Neutrophil (primary cell): ENCODE results near the gene ZNF132.
"Not testable (repeated sequence)": the region's sequence is repeated elsewhere in the genome, so short reads cannot be mapped to it uniquely, and the experiment has no call there.

Experiments used
- H3K27ac ChIP-seq: fragments of 200-600 bp; sonication (generic); 2 replicates; pipeline ENCODE4 v1.5.1; 2016; ENCODE audit warnings: mild to moderate bottlenecking, moderate library complexity
- H3K27me3 ChIP-seq: fragments of 200-600 bp; sonication (generic); 2 replicates; pipeline ENCODE4 v1.6.0; 2016; ENCODE audit warnings: mild to moderate bottlenecking
- H3K36me3 ChIP-seq: fragments of 200-600 bp; sonication (generic); 2 replicates; pipeline ENCODE4 v1.5.1; 2017
- H3K4me1 ChIP-seq, 2 experiments: fragments of 200-600 bp in 1 of 2; sonication (generic) in 1 of 2; 1 replicate in 1 of 2; 2 replicates in 1 of 2; pipeline versions ENCODE4 v1.5.1 to v1.6.1; 2013 to 2016; ENCODE audit warnings: low read depth in 1 of 2, low read length in 1 of 2, mild to moderate bottlenecking in 1 of 2, moderate library complexity in 1 of 2; ENCODE audit not compliant: control insufficient read depth in 1 of 2, insufficient read depth in 1 of 2
- H3K4me3 ChIP-seq, 2 experiments: fragments of 200-600 bp in 1 of 2; sonication (generic) in 1 of 2; 1 replicate in 1 of 2; 2 replicates in 1 of 2; pipeline ENCODE4 v1.5.1; 2013 to 2016; ENCODE audit warnings: low read depth in 1 of 2, low read length in 1 of 2, mild to moderate bottlenecking in 1 of 2, moderate library complexity in 1 of 2
- H3K9me3 ChIP-seq: fragments of 200-600 bp; sonication (generic); 2 replicates; pipeline ENCODE4 v1.5.1; 2016
- CTCF ChIP-seq: fragments of 200-600 bp; sonication (generic); IDR thresholded peaks from 2 replicates; pipeline ENCODE4 v1.5.1; 2016; ENCODE audit warnings: antibody characterized with exemption

ZNF132 gene

GRCh38 chr19:58407658-58408151 is 32.2 kb downstream of the ZNF132 start:
- H3K4me3 ChIP-seq: peak overlapping the region; percentile 68 to 91
- no peaks in the 10 kb centered on the region for H3K36me3 ChIP-seq
- H3K9me3 ChIP-seq: no peaks in the 10 kb centered on the region
- no peak for TF ChIP-seq CTCF
- peaks cover 17 to 18% of the 10 kb centered on the region in 2 experiments for H3K4me1 ChIP-seq
- peak overlapping the region; percentile 68 for H3K27ac ChIP-seq
- H3K27me3 ChIP-seq: no peaks in the 10 kb centered on the region

GRCh38 chr19:58406818-58407657 is 32.9 kb downstream of the ZNF132 start:
- H3K4me1 ChIP-seq: peaks cover 17 to 18% of the 10 kb centered on the region in 2 experiments
- no peak for TF ChIP-seq CTCF
- H3K4me3 ChIP-seq: peak overlapping the region in 1 of 2 experiments; percentile 91
- no peaks in the 10 kb centered on the region for H3K27me3 ChIP-seq
- no peak overlapping the region for H3K27ac ChIP-seq
- no peaks in the 10 kb centered on the region for H3K9me3 ChIP-seq
- no peaks in the 10 kb centered on the region for H3K36me3 ChIP-seq

- not testable (repeated sequence) for H3K9me3 ChIP-seq, H3K4me3 ChIP-seq, H3K27ac ChIP-seq, H3K27me3 ChIP-seq, H3K36me3 ChIP-seq
- H3K4me1 ChIP-seq: peaks cover 17 to 20% of the 10 kb centered on the region in 2 experiments
These were observed 36.0 kb downstream of the ZNF132 start for GRCh38 chr19:58403920-58404478.

- no peak for TF ChIP-seq CTCF
- Histone ChIP-seq H3K27me3 (peaks cover 30% of the 10 kb centered on the region), H3K9me3 (no peaks in the 10 kb centered on the region), H3K4me3 (peak overlapping the region; percentile 59 to 64), H3K4me1 (peaks cover 5 to 10% of the 10 kb centered on the region in 2 experiments), H3K27ac (no peak overlapping the region), H3K36me3 (no peaks in the 10 kb centered on the region)
These were observed 38.0 kb downstream of the ZNF132 start for GRCh38 chr19:58401840-58402421.

GRCh38 chr19:58400916-58401839 is 38.8 kb downstream of the ZNF132 start:
- Histone ChIP-seq H3K36me3 (no peaks in the 10 kb centered on the region), H3K27ac (peak overlapping the region; percentile 26), H3K4me3 (peak overlapping the region; percentile 59 to 64)

More at GRCh38 chr19:58400916-58401839, 38.8 kb downstream of the ZNF132 start:
- Histone ChIP-seq H3K4me1 (peaks cover 5 to 14% of the 10 kb centered on the region in 2 experiments), H3K9me3 (no peaks in the 10 kb centered on the region), H3K27me3 (peaks cover 37% of the 10 kb centered on the region)
- TF ChIP-seq CTCF: peak; percentile 17
